ACC112 (cell line): ENCODE measurements around the gene SLC4A7.

Experiments
- H2AFZ ChIP-seq: fragments of 200-600 bp; sonication (generic); one replicate; pipeline ENCODE4 v1.6.0; 2017; ENCODE audit warnings: antibody characterized with exemption, low read length; ENCODE audit not compliant: unreplicated experiment
- H3K27ac ChIP-seq: fragments of 200-600 bp; sonication (generic); 2 replicates; pipeline ENCODE4 v1.5.1; 2014; ENCODE audit warnings: low read depth, mild to moderate bottlenecking, antibody characterized with exemption, low read length, moderate library complexity
- H3K27me3 ChIP-seq: fragments of 200-600 bp; sonication (generic); 2 replicates; pipeline ENCODE4 v1.6.1; 2014; ENCODE audit warnings: mild to moderate bottlenecking, antibody characterized with exemption, low read length, moderate library complexity, mixed read lengths; ENCODE audit not compliant: insufficient read depth
- H3K36me3 ChIP-seq: fragments of 200-600 bp; sonication (generic); 2 replicates; pipeline ENCODE4 v1.6.1; 2016; ENCODE audit warnings: mild to moderate bottlenecking, antibody characterized with exemption, low read length, moderate library complexity, mixed read lengths; ENCODE audit not compliant: insufficient read depth
- H3K4me1 ChIP-seq: fragments of 200-600 bp; sonication (generic); one replicate; pipeline ENCODE4 v1.6.1; 2016; ENCODE audit warnings: low read length, mixed read lengths; ENCODE audit not compliant: insufficient read depth, unreplicated experiment, control insufficient read depth
- H3K4me3 ChIP-seq: fragments of 200-600 bp; sonication (generic); 2 replicates; pipeline ENCODE4 v1.5.1; 2014; ENCODE audit warnings: mild to moderate bottlenecking, low read depth, low read length
- H3K79me2 ChIP-seq: fragments of 200-600 bp; sonication (generic); one replicate; pipeline ENCODE4 v1.6.0; 2016; ENCODE audit warnings: low read length; ENCODE audit not compliant: control insufficient read depth, unreplicated experiment, insufficient read depth

The SLC4A7 gene

GRCh38 chr3:27509376-27509775, 25.2 kb upstream of the SLC4A7 start:
- no peak overlapping the region for H3K27ac ChIP-seq
- H3K36me3 ChIP-seq, result no peaks in the 10 kb centered on the region; the same call in 1 of the 2 replicates
- peaks cover 6% of the 10 kb centered on the region for H3K4me1 ChIP-seq
- H3K79me2 ChIP-seq, result no peaks in the 10 kb centered on the region
- H3K27me3 ChIP-seq, result no peaks in the 10 kb centered on the region
- H2AFZ ChIP-seq, result no peak overlapping the region
- H3K4me3 ChIP-seq, result no peak overlapping the region

- no peak overlapping the region for H3K27ac ChIP-seq
Observed at GRCh38 chr3:27508424-27508823, 24.2 kb upstream of the SLC4A7 start.

DNA sequence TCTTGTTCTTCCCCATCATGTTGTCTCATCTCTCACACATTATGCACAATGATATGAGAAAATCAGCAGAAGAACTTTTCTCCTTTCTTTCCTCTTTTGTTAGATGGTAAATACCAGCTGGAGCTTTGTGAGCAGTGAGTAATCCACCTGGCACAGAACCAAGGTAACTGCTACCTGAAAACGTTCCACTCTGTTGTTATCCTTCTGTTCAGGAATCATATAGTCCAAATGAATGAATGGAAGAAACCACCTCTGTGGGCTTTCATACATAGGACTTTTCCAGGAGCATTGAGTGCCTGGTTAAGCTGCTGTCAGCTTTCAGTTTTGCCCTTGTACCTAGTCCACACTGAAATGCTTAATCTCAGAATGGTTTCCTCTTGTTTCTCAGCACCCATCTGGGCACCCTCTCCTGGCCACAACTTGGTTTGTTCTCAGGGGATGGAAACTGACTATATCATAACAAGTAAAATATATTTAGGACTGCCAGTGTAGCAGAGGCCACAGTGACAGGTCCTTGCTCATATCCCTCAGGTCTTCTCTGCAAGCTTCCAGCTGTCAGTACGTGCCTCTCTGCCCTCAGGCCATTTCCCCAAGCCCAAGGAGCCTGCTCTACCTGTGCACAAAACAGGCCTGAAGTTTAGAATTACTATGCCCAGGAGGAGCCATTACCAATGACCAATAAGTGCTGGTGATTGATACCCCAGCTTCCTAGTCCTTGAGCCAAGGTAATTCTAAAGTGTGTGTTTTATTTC, 23.5 kb upstream of the SLC4A7 start:
- Histone ChIP-seq H3K79me2 (no peaks in the 10 kb centered on the region), H3K36me3 (no peaks in the 10 kb centered on the region; the same call in 1 of the 2 replicates), H2AFZ (no peak overlapping the region), H3K4me1 (peaks cover 19% of the 10 kb centered on the region), H3K27me3 (no peaks in the 10 kb centered on the region), H3K27ac (no peak overlapping the region), H3K4me3 (no peak overlapping the region)

More at GRCh38 chr3:27508424-27508823, 24.2 kb upstream of the SLC4A7 start:
- H3K36me3 ChIP-seq, result no peaks in the 10 kb centered on the region; the same call in 1 of the 2 replicates
- no peaks in the 10 kb centered on the region for H3K79me2 ChIP-seq
- no peaks in the 10 kb centered on the region for H3K27me3 ChIP-seq
- peaks cover 16% of the 10 kb centered on the region for H3K4me1 ChIP-seq
- no peak overlapping the region for H2AFZ ChIP-seq
- H3K4me3 ChIP-seq, result no peak overlapping the region

DNA sequence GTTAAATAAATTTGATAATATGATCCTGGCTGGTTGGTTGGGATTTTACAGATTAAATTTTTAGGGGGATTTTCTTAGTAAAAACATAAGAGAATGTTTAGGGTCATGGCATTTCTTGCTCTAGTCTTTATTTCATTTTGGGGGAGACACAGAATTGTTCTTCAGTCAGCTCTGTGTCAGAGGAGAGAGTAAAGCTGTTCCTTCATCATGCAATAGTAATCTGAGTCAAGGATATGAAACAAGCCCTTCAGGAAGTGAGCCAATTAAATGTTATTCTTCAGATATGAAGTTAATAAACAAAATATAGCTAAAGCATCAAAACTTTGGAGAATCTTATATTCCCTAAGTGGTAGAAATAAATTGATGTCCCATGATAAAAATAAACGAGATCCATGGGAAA, 22.9 kb upstream of the SLC4A7 start:
- Histone ChIP-seq H3K4me1 (peaks cover 19% of the 10 kb centered on the region), H2AFZ (no peak overlapping the region), H3K27me3 (no peaks in the 10 kb centered on the region), H3K4me3 (no peak overlapping the region), H3K27ac (no peak overlapping the region), H3K79me2 (no peaks in the 10 kb centered on the region), H3K36me3 (no peaks in the 10 kb centered on the region; the same call in 1 of the 2 replicates)

DNA sequence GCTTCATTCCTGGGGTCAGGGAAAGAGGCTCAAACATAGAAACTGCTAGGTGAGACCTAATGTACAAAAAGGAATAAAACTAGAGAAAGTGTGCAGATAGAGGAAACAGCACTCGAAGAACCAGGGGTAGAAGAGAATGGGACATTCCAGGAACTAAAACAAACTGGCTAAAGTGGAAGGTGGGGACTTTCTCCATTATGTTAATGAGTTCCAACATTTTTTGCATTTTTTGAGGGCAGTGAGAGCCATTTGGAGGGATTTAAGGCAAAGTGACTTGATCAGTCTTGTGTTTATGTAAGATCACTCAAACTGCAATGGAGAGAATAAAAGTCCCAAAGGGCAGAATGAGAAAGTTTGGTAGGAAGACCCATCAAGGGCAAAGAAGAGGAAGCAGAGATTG, 20.6 kb upstream of the SLC4A7 start:
- no peaks in the 10 kb centered on the region for H3K79me2 ChIP-seq
- no peaks in the 10 kb centered on the region; the same call in 1 of the 2 replicates for H3K36me3 ChIP-seq
- no peaks in the 10 kb centered on the region for H3K27me3 ChIP-seq
- no peak overlapping the region for H3K4me3 ChIP-seq
- H2AFZ ChIP-seq, result peak overlapping the region; percentile 62
- peaks cover 25% of the 10 kb centered on the region for H3K4me1 ChIP-seq
- H3K27ac ChIP-seq, result 0 out of 2 replicates have a peak overlapping the region, but pooled peaks have one; percentile 3

DNA sequence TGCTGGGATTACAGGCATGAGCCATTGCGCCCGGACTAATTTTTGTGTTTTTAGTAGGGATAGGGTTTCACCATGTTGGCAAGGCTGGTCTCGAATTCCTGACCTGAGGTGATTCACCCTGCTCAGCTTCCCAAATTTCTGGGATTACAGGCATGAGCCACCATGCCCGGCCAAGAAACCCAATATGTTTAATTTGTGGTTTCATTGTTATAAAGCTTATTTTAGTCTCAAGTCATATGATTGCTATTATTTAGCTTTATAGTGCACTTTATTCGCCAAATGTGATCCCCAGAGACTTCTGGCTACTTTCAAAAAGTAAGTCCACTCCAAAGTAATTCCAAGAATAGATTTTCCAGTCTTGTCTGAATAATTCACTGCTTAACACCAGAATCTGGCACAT, 19.3 kb upstream of the SLC4A7 start:
- Histone ChIP-seq H3K27me3 (no peaks in the 10 kb centered on the region), H3K36me3 (no peaks in the 10 kb centered on the region; the same call in 1 of the 2 replicates), H2AFZ (no peak overlapping the region), H3K4me1 (peaks cover 29% of the 10 kb centered on the region), H3K27ac (peak overlapping the region; percentile 60), H3K4me3 (no peak overlapping the region), H3K79me2 (no peaks in the 10 kb centered on the region)

GRCh38 chr3:27501759-27502158, 17.6 kb upstream of the SLC4A7 start:
- Histone ChIP-seq H3K79me2 (no peaks in the 10 kb centered on the region), H3K4me1 (peaks cover 29% of the 10 kb centered on the region), H3K4me3 (no peak overlapping the region), H3K36me3 (no peaks in the 10 kb centered on the region; the same call in 1 of the 2 replicates), H2AFZ (no peak overlapping the region), H3K27ac (no peak overlapping the region), H3K27me3 (no peaks in the 10 kb centered on the region)

- H3K79me2 ChIP-seq, result no peaks in the 10 kb centered on the region
- H3K27me3 ChIP-seq, result no peaks in the 10 kb centered on the region
- peaks cover 29% of the 10 kb centered on the region for H3K4me1 ChIP-seq
- no peak overlapping the region for H2AFZ ChIP-seq
- H3K36me3 ChIP-seq, result no peaks in the 10 kb centered on the region
- H3K27ac ChIP-seq, result no peak overlapping the region
- no peak overlapping the region for H3K4me3 ChIP-seq
Observed at GRCh38 chr3:27500986-27501385, 16.8 kb upstream of the SLC4A7 start.

- H3K27ac ChIP-seq, result peak overlapping the region; percentile 8; the same call in 1 of the 2 replicates
- no peak overlapping the region for H2AFZ ChIP-seq
- H3K27me3 ChIP-seq, result no peaks in the 10 kb centered on the region
Observed at GRCh38 chr3:27500035-27500434, 15.9 kb upstream of the SLC4A7 start.

DNA sequence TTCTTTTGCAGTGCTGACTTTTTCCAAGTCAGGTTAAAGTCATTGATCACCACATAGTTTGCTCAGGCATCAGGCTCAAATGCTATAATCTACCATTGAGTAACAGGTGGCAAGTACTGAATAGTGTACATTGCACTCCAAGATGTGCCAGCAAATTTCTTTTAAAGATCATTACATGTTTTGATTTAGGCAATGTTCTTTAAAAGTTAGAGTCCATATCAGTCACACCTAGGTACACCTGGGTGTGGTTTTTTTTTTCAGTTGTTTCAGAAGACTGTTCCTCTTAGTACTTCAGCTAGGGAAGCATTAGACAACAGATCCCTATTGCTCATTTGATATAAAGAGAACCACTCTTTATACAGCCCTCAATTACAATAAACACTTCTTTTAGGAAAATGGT, 10.6 kb upstream of the SLC4A7 start:
- no peak overlapping the region for H3K4me3 ChIP-seq
- peaks cover 4% of the 10 kb centered on the region for H3K4me1 ChIP-seq
- H3K36me3 ChIP-seq, result no peaks in the 10 kb centered on the region
- H3K27ac ChIP-seq, result no peak overlapping the region
- no peaks in the 10 kb centered on the region for H3K27me3 ChIP-seq
- H2AFZ ChIP-seq, result no peak overlapping the region
- no peaks in the 10 kb centered on the region for H3K79me2 ChIP-seq

More at GRCh38 chr3:27500035-27500434, 15.9 kb upstream of the SLC4A7 start:
- H3K4me1 ChIP-seq, result peaks cover 29% of the 10 kb centered on the region
- no peaks in the 10 kb centered on the region for H3K36me3 ChIP-seq
- no peak overlapping the region for H3K4me3 ChIP-seq
- H3K79me2 ChIP-seq, result no peaks in the 10 kb centered on the region

GRCh38 chr3:27488821-27489220, 4.6 kb upstream of the SLC4A7 start:
- no peak overlapping the region for H2AFZ ChIP-seq
- H3K4me3 ChIP-seq, result no peak overlapping the region
- no peaks in the 10 kb centered on the region for H3K4me1 ChIP-seq

More at GRCh38 chr3:27488821-27489220, 4.6 kb upstream of the SLC4A7 start:
- Histone ChIP-seq H3K79me2 (peaks cover 3% of the 10 kb centered on the region), H3K27me3 (no peaks in the 10 kb centered on the region), H3K27ac (no peak overlapping the region), H3K36me3 (no peaks in the 10 kb centered on the region)
